ENCODE data around the gene AVL9. TPM values are rescaled to one million over a fixed set of nuclear protein-coding genes. Genes with fewer than 3 reads are reported as not detected.

The AVL9 gene
- total and polyA plus RNA-seq, 2 of the 13 experiments (the other 11 are each of a cell fraction or from before 2014, with no cell fraction given) = 29.9 to 48.0 TPM

DNA sequence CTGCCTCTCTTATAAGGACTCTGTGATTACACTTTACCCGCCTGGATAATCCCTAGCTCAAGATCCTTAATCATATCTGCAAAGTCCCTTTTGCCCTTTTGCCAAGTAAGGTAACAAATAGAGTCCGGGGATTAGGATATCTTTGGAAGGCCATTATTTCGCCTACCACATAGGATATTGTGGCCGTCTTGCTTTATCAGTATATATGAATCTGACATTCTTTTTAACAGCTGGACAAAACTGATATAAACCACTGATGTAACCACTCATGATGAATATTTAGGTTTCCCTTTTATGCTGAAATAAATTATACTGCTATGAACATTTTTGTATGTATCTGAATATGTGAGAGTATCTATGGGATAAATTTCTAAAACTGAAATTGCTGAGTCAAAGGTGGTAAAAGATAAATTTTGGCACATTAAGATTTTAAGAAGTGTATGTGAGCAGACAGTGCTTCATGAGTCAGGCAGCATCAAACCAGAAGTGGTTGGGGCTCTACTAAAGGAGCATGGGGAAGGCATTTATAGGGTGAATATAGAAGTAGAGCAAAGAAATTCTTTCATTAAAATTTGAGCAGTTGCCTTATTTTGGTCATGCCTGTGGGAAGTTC lies 44.7 kb downstream of the AVL9 start (continued):
- no peak for TF ChIP-seq ATF6 (CRISPR knock-in tag; conservative IDR thresholded peaks at IDR 0.05)
- TF ChIP-seq, protein P1, sequence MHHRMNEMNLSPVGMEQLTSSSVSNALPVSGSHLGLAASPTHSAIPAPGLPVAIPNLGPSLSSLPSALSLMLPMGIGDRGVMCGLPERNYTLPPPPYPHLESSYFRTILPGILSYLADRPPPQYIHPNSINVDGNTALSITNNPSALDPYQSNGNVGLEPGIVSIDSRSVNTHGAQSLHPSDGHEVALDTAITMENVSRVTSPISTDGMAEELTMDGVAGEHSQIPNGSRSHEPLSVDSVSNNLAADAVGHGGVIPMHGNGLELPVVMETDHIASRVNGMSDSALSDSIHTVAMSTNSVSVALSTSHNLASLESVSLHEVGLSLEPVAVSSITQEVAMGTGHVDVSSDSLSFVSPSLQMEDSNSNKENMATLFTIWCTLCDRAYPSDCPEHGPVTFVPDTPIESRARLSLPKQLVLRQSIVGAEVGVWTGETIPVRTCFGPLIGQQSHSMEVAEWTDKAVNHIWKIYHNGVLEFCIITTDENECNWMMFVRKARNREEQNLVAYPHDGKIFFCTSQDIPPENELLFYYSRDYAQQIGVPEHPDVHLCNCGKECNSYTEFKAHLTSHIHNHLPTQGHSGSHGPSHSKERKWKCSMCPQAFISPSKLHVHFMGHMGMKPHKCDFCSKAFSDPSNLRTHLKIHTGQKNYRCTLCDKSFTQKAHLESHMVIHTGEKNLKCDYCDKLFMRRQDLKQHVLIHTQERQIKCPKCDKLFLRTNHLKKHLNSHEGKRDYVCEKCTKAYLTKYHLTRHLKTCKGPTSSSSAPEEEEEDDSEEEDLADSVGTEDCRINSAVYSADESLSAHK (CRISPR knock-in tag; IDR thresholded peaks at IDR 0.05; ENCODE audit: borderline replicate concordance) = no peak

GRCh38 chr7:32542595-32542994 lies 47.3 kb downstream of the AVL9 start:
- Histone ChIP-seq H3K27ac (ENCODE audit: extremely low read length, insufficient read depth, low read length) (no peak overlapping the region), H3K4me1 (ENCODE audit: insufficient read depth, low read length) (no peaks in the 10 kb centered on the region), H3K79me2 (ENCODE audit: insufficient read depth, low read length) (peaks cover 19% of the 10 kb centered on the region), H3K36me3 (replicated peaks in 1 of 2; ENCODE audit: control insufficient read depth in 1 of 2, insufficient read depth in 2 of 2, low read length in 2 of 2) (peaks cover 11 to 23% of the 10 kb centered on the region in 2 experiments), H3K9ac (ENCODE audit: insufficient read depth, low read depth, low read length) (no peak overlapping the region), H4K20me1 (ENCODE audit: insufficient read depth, low read length) (0 out of 2 replicates have a peak, but pooled peaks cover 3% of the 10 kb centered on the region), H3K4me2 (ENCODE audit: low read depth, low read length) (no peak overlapping the region), H3K9me3 (ENCODE audit: low read length) (no peaks in the 10 kb centered on the region), H3K4me3 (replicated peaks in 1 of 3; ENCODE audit: insufficient read depth in 1 of 3, low read depth in 2 of 3, low read length in 3 of 3) (no peak overlapping the region), H3K27me3 (ENCODE audit: control insufficient read depth in 1 of 2, insufficient read depth in 2 of 2, low read length in 2 of 2) (no peaks in the 10 kb centered on the region), H2AFZ (ENCODE audit: low read length) (no peak overlapping the region)
- CTCF ChIA-PET (ENCODE audit: low intra/inter-chr PET ratio, low total read pairs) = no interaction called here
- FAIRE-seq (no peak), DNase-seq (ENCODE audit: low spot score) (no peak), ATAC-seq (no peak)
- POLR2A ChIA-PET = no interaction called here
- TF ChIP-seq HNRNPH1 (optimal IDR thresholded peaks at IDR 0.05; ENCODE audit: low read depth, low read length) (no peak), POLR2A (IDR thresholded peaks at IDR 0.05; ENCODE audit: insufficient read depth in 1 of 2, low read depth in 2 of 2, low read length in 2 of 2) (no peak), PRMT3 (CRISPR knock-in tag; IDR thresholded peaks at IDR 0.05; ENCODE audit: borderline replicate concordance, low read depth) (no peak), DZIP1 (CRISPR knock-in tag; IDR thresholded peaks at IDR 0.05) (no peak), NBN (conservative IDR thresholded peaks at IDR 0.05) (no peak), MED8 (CRISPR knock-in tag; IDR thresholded peaks at IDR 0.05; ENCODE audit: insufficient replicate concordance) (no peak), BHLHE40 (IDR thresholded peaks at IDR 0.05; ENCODE audit: low read length) (no peak)
- intact Hi-C loops (cut with micrococcal nuclease; ENCODE audit: unreplicated experiment) (no loop called here), in situ Hi-C loops (cut with HindIII; ENCODE audit: extremely low pct_ligation_motif_present, low pct_unique_long_range_greater_than_20kb) (no loop called here)
- whole genome bisulfite sequencing (ENCODE audit: low lambda C conversion rate) = 98% methylated on average over 2 of the region's 2 CpGs
- no TSS peak for BruUV-seq (replicated peaks)

All from HepG2 (cell line).